H9 (cell line): ENCODE measurements around the gene ADIRF. TPM values are rescaled to one million over a fixed set of nuclear protein-coding genes. Genes with fewer than 3 reads are reported as not detected.
A peak's percentile ranks its signal among the peaks of the same experiment; 100 is the strongest.

Source experiments
- DNase-seq: peaks from one replicate; pipeline ENCODE4 v3.0.0-alpha.2; 2017
- H2AFZ ChIP-seq: one replicate; pipeline ENCODE4 v1.6.1; 2013; ENCODE audit warnings: mild to moderate bottlenecking, low read length, control low read depth, moderate library complexity
- H2AK5ac ChIP-seq: 2 replicates; pipeline ENCODE4 v1.6.1; 2013; ENCODE audit warnings: low read length, control low read depth, mixed read lengths; ENCODE audit not compliant: insufficient read length
- H2BK120ac ChIP-seq: one replicate; pipeline ENCODE4 v1.6.1; 2013; ENCODE audit warnings: low read depth, mild to moderate bottlenecking, low read length, control low read depth, inconsistent platforms; ENCODE audit not compliant: poor library complexity, severe bottlenecking
- H2BK12ac ChIP-seq: 2 replicates; pipeline ENCODE4 v1.6.1; 2013; ENCODE audit warnings: low read length, control low read depth, mixed read lengths, low read depth; ENCODE audit not compliant: insufficient read length
- H2BK15ac ChIP-seq: 2 replicates; pipeline ENCODE4 v1.6.1; 2013; ENCODE audit warnings: low read depth, low read length, control low read depth
- H2BK20ac ChIP-seq: one replicate; pipeline ENCODE4 v1.6.1; 2013; ENCODE audit warnings: low read depth, mild to moderate bottlenecking, low read length, control low read depth, inconsistent platforms; ENCODE audit not compliant: poor library complexity, severe bottlenecking
- H2BK5ac ChIP-seq: 2 replicates; pipeline ENCODE4 v1.6.1; 2013; ENCODE audit warnings: low read length, control low read depth, mixed read lengths; ENCODE audit not compliant: insufficient read length
- H3K14ac ChIP-seq: 2 replicates; pipeline ENCODE4 v1.6.1; 2013; ENCODE audit warnings: low read length, control low read depth; ENCODE audit not compliant: insufficient read depth
- H3K18ac ChIP-seq: 2 replicates; pipeline ENCODE4 v1.6.1; 2013; ENCODE audit warnings: low read depth, mild to moderate bottlenecking, mixed read lengths, low read length, control low read depth; ENCODE audit not compliant: insufficient read length
- H3K23ac ChIP-seq: 2 replicates; pipeline ENCODE4 v1.6.1; 2013; ENCODE audit warnings: low read length, control low read depth, mixed read lengths, low read depth; ENCODE audit not compliant: insufficient read length
- H3K23me2 ChIP-seq: 2 replicates; pipeline ENCODE4 v1.6.1; 2013; ENCODE audit warnings: low read depth, mild to moderate bottlenecking, mixed read lengths, low read length, control low read depth; ENCODE audit not compliant: insufficient read length, poor library complexity, severe bottlenecking
- H3K27ac ChIP-seq: 2 replicates; pipeline ENCODE4 v1.5.1; 2013; ENCODE audit warnings: low read length, control low read depth, mixed read lengths, low read depth; ENCODE audit not compliant: insufficient read length
- H3K27me3 ChIP-seq: 2 replicates; pipeline ENCODE4 v1.6.1; 2013; ENCODE audit warnings: low read length, control low read depth, inconsistent platforms; ENCODE audit not compliant: insufficient read depth
- H3K4ac ChIP-seq: 2 replicates; pipeline ENCODE4 v1.6.1; 2013; ENCODE audit warnings: low read depth, mild to moderate bottlenecking, control low read depth, inconsistent platforms, low read length, moderate library complexity
- H3K4me1 ChIP-seq: 2 replicates; pipeline ENCODE4 v1.6.1; 2013; ENCODE audit warnings: low read length, control low read depth, inconsistent platforms; ENCODE audit not compliant: insufficient read depth
- H3K4me2 ChIP-seq: 2 replicates; pipeline ENCODE4 v1.6.1; 2013; ENCODE audit warnings: low read length, control low read depth, mixed read lengths; ENCODE audit not compliant: insufficient read length, insufficient read depth
- H3K56ac ChIP-seq: 2 replicates; pipeline ENCODE4 v1.6.1; 2013; ENCODE audit warnings: low read depth, mild to moderate bottlenecking, mixed read lengths, low read length, control low read depth; ENCODE audit not compliant: insufficient read length
- H3K79me1 ChIP-seq: 2 replicates; pipeline ENCODE4 v1.6.1; 2013; ENCODE audit warnings: low read depth, mild to moderate bottlenecking, moderate library complexity, low read length, control low read depth, inconsistent platforms; ENCODE audit not compliant: insufficient read depth, poor library complexity, severe bottlenecking
- H3K79me2 ChIP-seq: 2 replicates; pipeline ENCODE4 v1.6.1; 2013; ENCODE audit warnings: low read length, control low read depth, inconsistent platforms; ENCODE audit not compliant: insufficient read depth
- H3K9ac ChIP-seq: 2 replicates; pipeline ENCODE4 v1.6.1; 2013; ENCODE audit warnings: low read length, control low read depth, mixed read lengths; ENCODE audit not compliant: insufficient read length; ENCODE audit errors: extremely low read depth
- H3K9me3 ChIP-seq: one replicate; pipeline ENCODE4 v1.6.1; 2013; ENCODE audit warnings: low read depth, low read length, inconsistent platforms; ENCODE audit not compliant: control insufficient read depth
- H3T11ph ChIP-seq: one replicate; pipeline ENCODE4 v1.6.1; 2013; ENCODE audit warnings: mild to moderate bottlenecking, low read length, control low read depth, inconsistent platforms
- H4K20me1 ChIP-seq: one replicate; pipeline ENCODE4 v1.6.1; 2013; ENCODE audit not compliant: control insufficient read depth, insufficient read length, insufficient read depth
- H4K5ac ChIP-seq: 2 replicates; pipeline ENCODE4 v1.6.1; 2013; ENCODE audit warnings: low read depth, mild to moderate bottlenecking, mixed read lengths, low read length, control low read depth; ENCODE audit not compliant: insufficient read length
- H4K8ac ChIP-seq: replicated peaks from 2 replicates; pipeline ENCODE4 v1.6.1; 2013; ENCODE audit warnings: low read length, control low read depth, mixed read lengths, low read depth; ENCODE audit not compliant: insufficient read length
- H4K91ac ChIP-seq: 2 replicates; pipeline ENCODE4 v1.6.1; 2013; ENCODE audit warnings: low read depth, mild to moderate bottlenecking, moderate library complexity, mixed read lengths, low read length, control low read depth; ENCODE audit not compliant: insufficient read length
- H3K27ac Mint-ChIP-seq, 3 experiments: 2 replicates in 2 of 3; 3 replicates in 1 of 3; pipeline ENCODE4 v1.8.0; 2020 to 2021; ENCODE audit warnings: mixed read lengths in 3 of 3, mild to moderate bottlenecking in 1 of 3, moderate library complexity in 1 of 3
- H3K27me3 Mint-ChIP-seq: 2 replicates; pipeline ENCODE4 v1.8.0; 2021; ENCODE audit warnings: low read depth, mild to moderate bottlenecking, moderate library complexity, mixed read lengths
- H3K36me3 Mint-ChIP-seq, 3 experiments: 2 replicates in 2 of 3; 3 replicates in 1 of 3; pipeline ENCODE4 v1.8.0; 2020 to 2021; ENCODE audit warnings: low read depth in 3 of 3, mixed read lengths in 3 of 3; ENCODE audit not compliant: insufficient read depth in 1 of 3
- H3K4me1 Mint-ChIP-seq, 2 experiments: 2 replicates each; pipeline ENCODE4 v1.8.0; 2020; ENCODE audit warnings: mixed read lengths in 2 of 2
- H3K4me3 Mint-ChIP-seq, 2 experiments: 2 replicates in 1 of 2; 3 replicates in 1 of 2; pipeline ENCODE4 v1.8.0; 2020 to 2021; ENCODE audit warnings: mild to moderate bottlenecking in 2 of 2, mixed read lengths in 2 of 2, moderate library complexity in 1 of 2
- H3K9me3 Mint-ChIP-seq, 2 experiments: 2 replicates in 1 of 2; 3 replicates in 1 of 2; pipeline ENCODE4 v1.8.0; 2020; ENCODE audit warnings: mild to moderate bottlenecking in 2 of 2, mixed read lengths in 2 of 2, moderate library complexity in 1 of 2
- CTCF ChIP-seq: fragments of 200-600 bp; sonication (generic); conservative IDR thresholded peaks from 3 replicates; pipeline ENCODE4 v1.8.0; 2021; ENCODE audit warnings: antibody characterized with exemption, mild to moderate bottlenecking
- WGBS: extraction: QIAGEN DNeasy Blood & Tissue Kit; methylation state at CpG from one replicate; pipeline ENCODE4 v1.1.7; 2013; ENCODE audit warnings: missing lambda C conversion rate, low lambda C conversion rate, mixed read lengths; ENCODE audit not compliant: insufficient read length; ENCODE audit errors: extremely low coverage; 5-methylcytosine and 5-hydroxymethylcytosine counted together
- total RNA-seq: library from RNA; stranded (reverse); gene quantifications from 2 replicates; pipeline ENCODE4 v1.2.1, GENCODE V29; 2021

ADIRF gene
- total RNA-seq, 1 experiment from 2014 or later: not detected

DNA sequence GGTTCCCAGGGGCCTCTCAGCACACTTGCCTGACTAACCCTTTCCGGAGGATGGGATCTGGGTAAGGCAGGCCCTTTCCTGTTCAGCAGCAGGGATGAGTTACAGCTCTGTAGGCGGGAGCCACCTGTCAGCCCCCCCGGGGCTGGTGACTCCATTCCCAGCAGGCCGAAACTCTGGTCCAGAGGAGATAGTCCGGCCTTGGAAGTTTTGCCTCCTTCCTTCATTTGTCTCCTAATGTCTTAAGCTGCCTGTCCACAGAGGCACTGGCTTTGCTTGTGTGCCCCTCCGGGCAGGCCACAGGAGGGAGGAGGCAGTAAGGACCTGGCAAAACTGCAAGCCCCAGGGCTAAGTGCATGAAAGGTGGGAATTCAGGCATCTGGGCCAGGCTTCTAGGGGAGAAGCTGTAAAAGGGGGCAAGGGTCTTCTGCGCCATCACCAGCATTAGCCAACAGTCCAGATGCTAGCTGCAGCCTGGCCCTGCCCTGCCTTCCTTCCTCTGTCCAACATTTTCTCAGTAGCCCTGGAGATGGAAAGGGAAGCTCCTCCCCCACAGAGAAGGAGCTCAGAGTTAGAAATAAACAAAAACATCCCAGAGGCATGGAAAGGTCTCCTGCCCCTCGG, 1.2 kb downstream of the ADIRF start:
- Histone ChIP-seq H2BK120ac (no peak overlapping the region), H4K20me1 (no peaks in the 10 kb centered on the region), H3K4ac (no peak overlapping the region), H2BK20ac (no peak overlapping the region), H3K56ac (no peak overlapping the region), H4K5ac (no peak overlapping the region), H2BK5ac (no peak overlapping the region), H3T11ph (no peak overlapping the region), H4K91ac (no peak overlapping the region), H3K79me2 (no peaks in the 10 kb centered on the region), H3K4me2 (no peak overlapping the region), H3K27ac (no peak overlapping the region), H2BK12ac (no peak overlapping the region), H3K79me1 (no peaks in the 10 kb centered on the region), H3K9me3 (no peaks in the 10 kb centered on the region), H3K18ac (no peak overlapping the region), H2BK15ac (no peak overlapping the region), H3K23me2 (peaks cover 15% of the 10 kb centered on the region), H3K23ac (no peak overlapping the region), H3K4me1 (peaks cover 2% of the 10 kb centered on the region; the same call in 1 of the 2 replicates), H3K27me3 (peaks cover 10% of the 10 kb centered on the region; the same call in 1 of the 2 replicates), H3K14ac (no peak overlapping the region; the same call in 1 of the 2 replicates), H2AK5ac (no peak overlapping the region), H4K8ac (no peak overlapping the region), H2AFZ (no peak overlapping the region), H3K9ac (no peak overlapping the region)
- no CpG with 5 or more reads among the region's 8 CpGs for WGBS
- Mint-ChIP-seq H3K4me3 (no peak overlapping the region), H3K4me1 (peaks cover 31 to 50% of the 10 kb centered on the region in 2 experiments), H3K27ac (peak overlapping the region in 1 of 3 experiments; percentile 31; a peak in 1 of 7 replicates), H3K9me3 (peaks cover 0 to 4% of the 10 kb centered on the region in 2 experiments; a peak in 1 of 5 replicates), H3K36me3 (peaks cover 0 to 3% (median 0%) of the 10 kb centered on the region in 3 experiments; a peak in 1 of 7 replicates), H3K27me3 (peaks cover 31% of the 10 kb centered on the region)
- TF ChIP-seq CTCF: no peak
- no peak for DNase-seq
